ENCODE results near the gene CYP3A5. TPM values are rescaled to one million over a fixed set of nuclear protein-coding genes. Genes with fewer than 3 reads are reported as not detected.
"Not testable (repeated sequence)": the region's sequence is repeated elsewhere in the genome, so short reads cannot be mapped to it uniquely, and the experiment has no call there.

CYP3A5 gene
- total RNA-seq, 1 experiment from 2014 or later = 0.74 TPM

- not testable (repeated sequence) for DNase-seq (ENCODE audit: extremely low read depth, low read depth)
These were observed 6.2 kb upstream of the CYP3A5 start for GRCh38 chr7:99685871-99686608.

GRCh38 chr7:99685129-99685758 is 5.4 kb upstream of the CYP3A5 start:
- no peak for DNase-seq (ENCODE audit: extremely low read depth, low read depth)

- DNase-seq (ENCODE audit: extremely low read depth, low read depth) = no peak
These were observed 780 bp downstream of the CYP3A5 start for GRCh38 chr7:99679032-99679399.

DNA sequence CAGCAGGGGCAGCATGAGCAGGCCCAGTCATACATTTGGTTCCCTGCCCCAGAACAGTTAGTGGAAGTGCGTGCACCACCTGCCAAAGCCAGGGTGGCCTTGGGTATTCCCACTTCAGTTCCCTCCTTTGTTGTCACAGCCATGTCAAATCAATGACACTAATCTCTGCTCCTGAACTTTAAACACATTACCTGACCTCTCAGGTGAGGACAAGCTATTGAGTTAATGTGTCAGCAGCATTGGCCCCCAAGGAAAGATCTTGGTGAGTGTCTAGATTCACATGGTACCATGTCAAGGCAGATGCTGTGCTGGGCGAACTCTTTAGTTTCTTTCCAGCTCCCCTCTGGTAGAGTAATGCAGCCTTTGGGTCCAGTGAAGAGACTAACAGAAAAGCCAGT is 2.1 kb downstream of the CYP3A5 start:
- no peak for DNase-seq (ENCODE audit: extremely low read depth, low read depth)

- no peak for DNase-seq (ENCODE audit: extremely low read depth, low read depth)
These were observed 2.7 kb downstream of the CYP3A5 start for GRCh38 chr7:99677013-99677647.

- no peak for DNase-seq (ENCODE audit: extremely low read depth, low read depth)
These were observed 4.6 kb downstream of the CYP3A5 start for GRCh38 chr7:99674995-99675742.

DNA sequence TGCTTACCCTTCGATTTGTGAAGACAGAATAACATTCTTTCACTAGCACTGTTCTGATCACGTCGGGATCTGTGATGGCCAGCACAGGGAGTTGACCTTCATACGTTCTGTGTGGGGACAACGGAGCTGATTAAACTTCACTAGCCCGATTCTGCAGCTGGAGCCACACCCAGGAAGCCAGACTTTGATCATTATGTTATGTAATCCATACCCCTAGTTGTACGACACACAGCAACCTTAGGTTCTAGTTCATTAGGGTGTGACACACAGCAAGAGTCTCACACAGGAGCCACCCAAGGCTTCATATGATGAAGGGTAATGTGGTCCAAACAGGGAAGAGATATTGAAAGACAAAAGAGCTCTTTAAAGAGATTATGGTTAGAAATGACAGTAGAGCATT is 7.2 kb downstream of the CYP3A5 start:
- DNase-seq (ENCODE audit: extremely low read depth, low read depth) = no peak

GRCh38 chr7:99669782-99670181 is 10.0 kb downstream of the CYP3A5 start:
- DNase-seq (ENCODE audit: extremely low read depth, low read depth) = no peak

DNA sequence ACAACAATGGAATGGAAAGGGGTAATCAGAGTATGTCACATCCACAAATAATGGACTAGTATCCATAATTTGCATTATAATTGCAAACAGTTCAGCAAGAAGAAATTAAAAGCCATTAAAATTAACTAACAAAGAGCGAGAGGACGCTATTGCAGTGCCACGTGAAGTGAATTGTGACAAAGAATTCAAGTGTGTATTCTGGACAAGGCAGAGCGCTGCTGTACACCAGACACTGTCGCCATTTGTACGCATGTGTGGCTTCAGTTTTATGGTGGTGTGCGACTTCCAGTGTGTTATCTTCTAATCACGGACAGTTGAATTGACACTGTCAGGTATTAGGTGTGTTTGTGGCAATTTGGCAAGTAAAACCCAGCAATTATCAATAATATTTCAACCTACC is 11.3 kb downstream of the CYP3A5 start:
- no peak for DNase-seq (ENCODE audit: extremely low read depth, low read depth)

DNA sequence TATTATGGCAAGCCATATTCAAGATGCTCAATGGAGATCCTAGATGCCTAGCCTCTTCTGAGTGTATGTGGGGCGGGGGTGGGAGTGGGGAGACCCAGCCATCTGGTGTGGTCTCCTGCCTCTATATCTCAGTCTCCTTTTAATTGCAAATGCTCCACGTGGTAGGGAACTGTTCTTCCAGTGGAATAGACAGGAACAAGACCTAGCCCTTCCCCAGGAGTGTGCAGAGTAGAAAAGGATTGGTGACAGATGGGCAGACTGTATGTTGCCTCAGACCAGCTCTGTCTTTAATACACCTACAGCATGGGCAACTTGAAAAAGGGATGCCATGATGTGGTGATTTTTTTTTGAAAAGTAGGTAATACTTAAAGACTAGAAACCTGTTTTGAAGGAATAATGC is 12.6 kb downstream of the CYP3A5 start:
- no peak for DNase-seq (ENCODE audit: extremely low read depth, low read depth)

DNA sequence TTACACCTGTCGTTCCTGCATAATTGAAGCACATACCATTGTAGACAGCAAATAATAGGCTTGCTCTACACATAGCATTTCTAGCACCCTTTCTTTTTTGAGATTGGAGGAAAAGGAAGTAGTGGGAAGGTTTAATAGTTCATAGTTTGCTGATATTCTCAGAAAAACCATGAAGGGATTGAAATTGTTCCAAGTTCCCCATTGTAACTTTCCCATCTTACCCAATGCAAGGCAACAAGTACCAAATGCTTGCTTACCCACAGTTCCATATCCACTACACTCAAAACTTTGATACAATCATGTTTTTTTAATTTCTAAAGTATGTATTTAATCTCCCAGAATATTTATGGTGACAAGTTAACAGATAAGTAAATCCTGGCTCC is 13.8 kb downstream of the CYP3A5 start:
- no peak for DNase-seq (ENCODE audit: extremely low read depth, low read depth)

GRCh38 chr7:99665312-99666012 is 14.3 kb downstream of the CYP3A5 start:
- DNase-seq (ENCODE audit: extremely low read depth, low read depth) = no peak

DNA sequence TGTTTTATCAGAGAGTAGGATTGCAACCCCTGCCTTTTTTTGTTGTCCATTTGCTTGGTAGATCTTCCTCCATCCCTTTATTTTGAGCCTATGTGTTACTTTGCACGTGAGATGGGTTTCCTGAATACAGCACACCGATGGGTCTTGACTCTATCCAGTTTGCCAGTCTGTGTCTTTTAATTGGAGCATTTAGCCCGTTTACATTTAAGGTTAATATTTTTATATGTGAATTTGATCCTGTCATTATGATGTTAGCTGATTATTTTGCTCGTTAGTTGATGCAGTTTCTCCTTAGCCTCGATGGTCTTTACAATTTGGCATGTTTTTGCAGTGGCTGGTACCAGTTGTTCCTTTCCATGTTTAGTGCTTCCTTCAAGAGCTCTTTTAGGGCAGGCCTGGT is 21.9 kb downstream of the CYP3A5 start:
- not testable (repeated sequence) for DNase-seq (ENCODE audit: extremely low read depth, low read depth)

DNA sequence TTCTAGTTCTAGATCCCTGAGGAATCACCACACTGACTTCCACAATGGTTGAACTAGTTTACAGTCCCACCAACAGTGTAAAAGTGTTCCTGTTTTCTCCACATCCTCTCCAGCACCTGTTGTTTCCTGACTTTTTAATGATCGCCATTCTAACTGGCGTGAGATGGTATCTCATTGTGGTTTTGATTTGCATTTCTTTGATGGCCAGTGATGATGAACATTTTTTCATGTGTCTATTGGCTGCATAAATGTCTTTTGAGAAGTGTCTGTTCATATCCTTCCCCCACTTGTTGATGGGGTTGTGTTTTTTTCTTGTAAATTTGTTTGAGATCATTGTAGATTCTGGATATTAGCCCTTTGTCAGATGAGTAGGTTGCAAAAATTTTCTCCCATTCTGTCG is 25.2 kb downstream of the CYP3A5 start:
- DNase-seq (ENCODE audit: extremely low read depth, low read depth) = not testable (repeated sequence)

- DNase-seq (ENCODE audit: extremely low read depth, low read depth) = no peak
These were observed 26.0 kb downstream of the CYP3A5 start for GRCh38 chr7:99653754-99654153.

- not testable (repeated sequence) for DNase-seq (ENCODE audit: extremely low read depth, low read depth)
These were observed 26.5 kb downstream of the CYP3A5 start for GRCh38 chr7:99653269-99653668.

GRCh38 chr7:99652671-99653070 is 27.1 kb downstream of the CYP3A5 start:
- no peak for DNase-seq (ENCODE audit: extremely low read depth, low read depth)

GRCh38 chr7:99651290-99651689 is 28.5 kb downstream of the CYP3A5 start:
- DNase-seq (ENCODE audit: extremely low read depth, low read depth) = no peak

DNA sequence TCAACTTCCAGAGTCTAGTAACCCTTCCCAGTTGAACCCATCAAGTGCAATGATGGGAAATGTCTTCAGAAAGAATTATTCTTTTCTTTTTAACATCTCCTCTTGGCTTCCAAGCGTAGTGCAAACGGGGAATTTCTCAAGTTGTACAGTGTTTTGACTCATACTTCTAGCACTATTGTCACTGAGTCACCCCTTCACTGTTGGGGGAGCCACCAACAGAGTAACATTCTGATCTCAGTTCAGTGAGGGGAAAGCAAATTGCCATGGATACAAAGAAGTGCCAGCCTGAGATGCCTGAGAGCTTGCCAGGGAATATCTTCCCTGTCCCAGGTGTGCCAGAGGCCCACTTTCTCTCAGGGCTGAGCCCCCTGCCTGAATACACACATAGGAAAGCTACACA is 31.0 kb downstream of the CYP3A5 start:
- no peak for DNase-seq (ENCODE audit: extremely low read depth, low read depth)

DNA sequence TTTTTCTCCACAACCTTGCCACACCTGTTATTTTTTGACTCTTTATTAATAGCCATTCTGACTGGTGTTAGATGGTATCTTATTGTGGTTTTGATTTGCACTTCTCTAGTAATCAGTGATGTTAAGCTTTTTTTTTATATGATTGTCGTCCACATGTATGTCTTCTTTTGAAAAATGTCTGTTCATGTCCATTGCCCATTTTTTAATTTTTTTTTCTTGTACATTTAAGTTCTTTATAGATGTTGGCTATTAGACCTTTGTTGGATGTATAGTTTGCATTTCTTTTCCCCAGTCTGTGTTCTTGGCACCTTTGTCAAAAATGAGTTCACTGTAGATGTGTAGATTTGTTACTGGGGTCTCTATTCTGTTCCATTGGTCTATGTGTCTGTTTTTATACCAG is 34.2 kb downstream of the CYP3A5 start:
- no peak for DNase-seq (ENCODE audit: extremely low read depth, low read depth)

- DNase-seq (ENCODE audit: extremely low read depth, low read depth) = no peak
These were observed 35.4 kb downstream of the CYP3A5 start for GRCh38 chr7:99644431-99644830.

All from NCI-H460 (cell line).